ENCODE results near the gene ANKLE2. TPM values are rescaled to one million over a fixed set of nuclear protein-coding genes. Genes with fewer than 3 reads are reported as not detected.
"Not testable (repeated sequence)": the region's sequence is repeated elsewhere in the genome, so short reads cannot be mapped to it uniquely, and the experiment has no call there.

Gene ANKLE2
- total RNA-seq, 6 experiments from 2014 or later: 43.7 to 54.6 (median 47.2) TPM

DNA sequence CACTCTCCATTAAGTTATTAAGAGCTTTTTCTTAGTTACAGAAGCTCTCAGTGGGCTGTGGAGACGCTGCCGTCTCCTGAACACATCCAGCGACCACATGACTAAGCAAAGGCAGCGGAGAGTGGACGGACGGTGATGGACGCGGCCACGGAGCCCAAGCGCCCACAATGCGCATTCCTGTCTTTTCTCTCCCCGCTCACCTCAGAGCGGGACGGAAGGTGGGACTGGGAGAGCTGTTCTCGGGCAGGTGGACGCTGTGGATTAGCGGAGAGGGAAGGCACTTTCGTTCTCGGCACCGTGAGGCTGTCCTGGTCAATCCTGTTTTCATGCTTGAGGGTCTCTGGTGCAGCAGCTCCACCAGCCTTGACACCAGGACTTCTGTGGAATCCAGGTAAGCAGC lies 2.6 kb upstream of the ANKLE2 start:
- no peak for TF ChIP-seq CTCF (IDR thresholded peaks at IDR 0.05)
- no peaks in the 10 kb centered on the region; the same call in 1 of the 2 replicates for H3K9me3 Mint-ChIP-seq
- peaks cover 27% of the 10 kb centered on the region for H3K4me1 Mint-ChIP-seq (ENCODE audit: low read depth)
- H3K27ac Mint-ChIP-seq: no peak overlapping the region
- H3K36me3 Mint-ChIP-seq (ENCODE audit: low read depth): peaks cover 24% of the 10 kb centered on the region
- peaks cover 10% of the 10 kb centered on the region for H3K27me3 Mint-ChIP-seq (ENCODE audit: insufficient read depth)
- H3K4me3 Mint-ChIP-seq: no peak overlapping the region
- no peak for DNase-seq

- peaks cover 7% of the 10 kb centered on the region for H3K36me3 Mint-ChIP-seq (ENCODE audit: low read depth)
- H3K27me3 Mint-ChIP-seq (ENCODE audit: insufficient read depth): peaks cover 4% of the 10 kb centered on the region
- TF ChIP-seq CTCF (IDR thresholded peaks at IDR 0.05): no peak; the same call in 1 of the 2 replicates
Measured at GRCh38 chr12:132761921-132762583, 420 bp upstream of the ANKLE2 start.

GRCh38 chr12:132759359-132759758 lies 2.3 kb downstream of the ANKLE2 start:
- DNase-seq: no peak
- TF ChIP-seq CTCF (IDR thresholded peaks at IDR 0.05): no peak
- peaks cover 14% of the 10 kb centered on the region for H3K36me3 Mint-ChIP-seq (ENCODE audit: low read depth)
- H3K27me3 Mint-ChIP-seq (ENCODE audit: insufficient read depth): peaks cover 2% of the 10 kb centered on the region
- H3K4me1 Mint-ChIP-seq (ENCODE audit: low read depth): peaks cover 21% of the 10 kb centered on the region
- no peak overlapping the region for H3K27ac Mint-ChIP-seq
- H3K9me3 Mint-ChIP-seq: no peaks in the 10 kb centered on the region
- H3K4me3 Mint-ChIP-seq: peak overlapping the region; percentile 97

More at GRCh38 chr12:132761921-132762583, 420 bp upstream of the ANKLE2 start:
- Mint-ChIP-seq H3K9me3 (no peaks in the 10 kb centered on the region), H3K4me3 (peak overlapping the region; percentile 83), H3K27ac (peak overlapping the region; percentile 75), H3K4me1 (ENCODE audit: low read depth) (peaks cover 18% of the 10 kb centered on the region)
- peak; percentile 75 for DNase-seq

- H3K27me3 Mint-ChIP-seq (ENCODE audit: insufficient read depth); H3K9me3 Mint-ChIP-seq; H3K4me3 Mint-ChIP-seq; DNase-seq; H3K27ac Mint-ChIP-seq: not testable (repeated sequence)
- H3K4me1 Mint-ChIP-seq (ENCODE audit: low read depth): peaks cover 21% of the 10 kb centered on the region
- peaks cover 17% of the 10 kb centered on the region for H3K36me3 Mint-ChIP-seq (ENCODE audit: low read depth)
Measured at GRCh38 chr12:132758825-132759224, 2.8 kb downstream of the ANKLE2 start.

DNA sequence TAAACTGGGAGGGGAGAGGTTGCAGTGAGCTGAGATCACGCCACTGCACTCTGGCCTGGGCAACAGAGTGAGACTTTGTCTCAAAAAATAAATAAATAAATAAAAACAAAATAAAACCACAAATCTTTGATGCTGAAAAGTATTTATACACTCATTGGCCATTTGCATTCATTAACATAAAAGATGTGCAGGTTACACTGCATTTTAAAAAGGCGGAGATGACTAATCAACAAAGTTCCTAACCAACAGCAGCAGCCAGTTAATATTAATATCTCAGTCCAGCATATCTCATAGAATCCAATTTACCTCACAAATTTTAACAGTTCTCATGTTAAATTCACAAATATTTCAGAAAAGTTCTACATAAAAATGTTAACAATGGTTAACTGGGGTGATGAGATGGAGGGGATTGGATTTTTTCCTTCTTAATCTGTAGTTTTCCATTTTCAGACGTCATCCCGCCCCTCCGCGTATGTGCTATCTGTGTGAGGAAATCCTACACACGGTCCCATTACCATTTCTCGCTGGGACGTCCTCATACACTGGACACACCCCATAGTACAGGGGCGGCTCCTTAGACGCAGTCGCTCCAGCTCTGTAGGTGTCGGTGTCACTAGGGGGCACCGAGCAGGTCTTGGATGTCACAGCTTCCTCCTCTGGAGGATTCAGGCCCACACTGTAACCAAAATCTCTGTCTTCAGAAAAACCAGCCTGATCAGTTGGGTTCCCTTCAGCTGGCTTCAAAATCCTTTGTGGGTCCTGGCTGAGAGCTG lies 7.3 kb downstream of the ANKLE2 start:
- Mint-ChIP-seq H3K4me3 (no peak overlapping the region), H3K27ac (no peak overlapping the region), H3K27me3 (ENCODE audit: insufficient read depth) (no peaks in the 10 kb centered on the region), H3K9me3 (no peaks in the 10 kb centered on the region), H3K36me3 (ENCODE audit: low read depth) (peaks cover 15% of the 10 kb centered on the region), H3K4me1 (ENCODE audit: low read depth) (0 out of 2 replicates have a peak, but pooled peaks cover 5% of the 10 kb centered on the region)
- no peak for TF ChIP-seq CTCF (IDR thresholded peaks at IDR 0.05)
- no peak for DNase-seq

- H3K36me3 Mint-ChIP-seq (ENCODE audit: low read depth): peaks cover 15% of the 10 kb centered on the region
- not testable (repeated sequence) for H3K9me3 Mint-ChIP-seq; H3K4me1 Mint-ChIP-seq (ENCODE audit: low read depth); H3K27ac Mint-ChIP-seq; H3K4me3 Mint-ChIP-seq; DNase-seq; H3K27me3 Mint-ChIP-seq (ENCODE audit: insufficient read depth)
Measured at GRCh38 chr12:132753670-132754069, 8.0 kb downstream of the ANKLE2 start.

All from HFFc6 (cell line).